ENCODE measurements around the gene ARPIN.
"Not testable (repeated sequence)": the region's sequence is repeated elsewhere in the genome, so short reads cannot be mapped to it uniquely, and the experiment has no call there.

The ARPIN gene

DNA sequence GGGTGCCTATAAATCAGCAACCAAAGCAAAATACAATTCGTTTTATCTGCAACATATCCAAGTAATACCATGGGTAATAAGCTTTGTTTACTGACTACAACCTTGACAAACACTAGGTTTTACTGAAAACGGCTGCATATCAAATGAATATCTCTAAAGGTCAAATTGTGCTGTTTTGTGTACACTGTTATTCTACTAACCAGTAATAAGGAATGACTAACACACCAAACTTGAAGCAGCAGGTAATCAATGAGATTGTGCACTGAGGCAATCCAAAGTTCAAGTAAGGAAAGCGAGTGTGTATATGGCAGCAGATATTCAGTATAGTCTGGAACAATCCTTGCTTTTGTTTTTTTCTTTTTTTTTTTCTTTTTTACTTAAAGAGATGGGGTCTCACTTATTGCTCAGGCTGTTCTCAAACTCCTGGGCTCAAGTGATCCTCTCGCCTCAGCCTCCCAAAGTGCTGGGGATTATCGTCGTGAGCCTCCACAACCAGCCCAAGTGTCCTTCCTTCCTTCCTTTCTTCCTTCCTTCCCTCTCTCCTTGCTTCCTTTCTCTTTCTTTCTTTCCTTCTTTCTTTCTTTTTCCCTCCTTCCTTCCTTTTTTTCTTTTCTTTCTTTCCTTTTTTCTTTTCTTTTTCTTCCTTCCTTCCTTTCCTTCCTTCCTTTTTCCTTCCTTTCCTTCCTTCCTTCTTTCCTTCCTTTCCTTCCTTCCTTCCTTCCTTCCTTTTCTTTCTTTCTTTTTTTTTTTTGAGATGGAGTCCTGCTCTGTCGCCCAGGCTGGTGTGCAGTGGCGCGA lies 53.9 kb downstream of the ARPIN start:
- H3K27ac Mint-ChIP-seq = no peak overlapping the region

DNA sequence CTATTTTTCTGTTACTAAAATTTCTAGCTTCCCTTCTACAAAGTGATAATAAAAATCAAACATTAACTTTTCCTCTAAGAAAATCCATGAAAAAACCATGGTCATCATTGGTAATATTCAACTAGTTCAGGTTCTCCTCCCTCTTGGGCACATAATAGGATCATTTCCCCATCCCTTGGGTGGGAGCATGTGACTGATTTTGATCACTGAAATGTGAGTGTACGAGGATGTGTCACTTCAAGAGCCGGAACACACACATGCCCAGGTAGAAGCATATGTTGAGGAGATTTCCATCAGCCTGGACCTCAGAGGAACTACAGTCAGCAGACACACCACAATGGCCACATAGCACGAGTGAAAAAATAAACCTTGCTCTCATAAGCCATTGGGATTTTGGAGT lies 55.1 kb downstream of the ARPIN start:
- H3K27me3 Mint-ChIP-seq = no peaks in the 10 kb centered on the region
- intact Hi-C loops (cut with micrococcal nuclease) = no loop called here
- H3K4me1 Mint-ChIP-seq (ENCODE audit: low read depth) = peaks cover 5% of the 10 kb centered on the region
- H3K27ac Mint-ChIP-seq = no peak overlapping the region
- H3K36me3 Mint-ChIP-seq (ENCODE audit: low read depth) = peaks cover 30% of the 10 kb centered on the region
- H3K4me3 Mint-ChIP-seq = no peak overlapping the region
- no peaks in the 10 kb centered on the region for H3K9me3 Mint-ChIP-seq

More for the DNA sequence above, 53.9 kb downstream of the ARPIN start:
- no peaks in the 10 kb centered on the region for H3K4me1 Mint-ChIP-seq (ENCODE audit: low read depth)
- H3K27me3 Mint-ChIP-seq = no peaks in the 10 kb centered on the region
- intact Hi-C loops (cut with micrococcal nuclease) = no loop called here
- H3K9me3 Mint-ChIP-seq = no peaks in the 10 kb centered on the region
- H3K36me3 Mint-ChIP-seq (ENCODE audit: low read depth) = peaks cover 27% of the 10 kb centered on the region
- no peak overlapping the region for H3K4me3 Mint-ChIP-seq

DNA sequence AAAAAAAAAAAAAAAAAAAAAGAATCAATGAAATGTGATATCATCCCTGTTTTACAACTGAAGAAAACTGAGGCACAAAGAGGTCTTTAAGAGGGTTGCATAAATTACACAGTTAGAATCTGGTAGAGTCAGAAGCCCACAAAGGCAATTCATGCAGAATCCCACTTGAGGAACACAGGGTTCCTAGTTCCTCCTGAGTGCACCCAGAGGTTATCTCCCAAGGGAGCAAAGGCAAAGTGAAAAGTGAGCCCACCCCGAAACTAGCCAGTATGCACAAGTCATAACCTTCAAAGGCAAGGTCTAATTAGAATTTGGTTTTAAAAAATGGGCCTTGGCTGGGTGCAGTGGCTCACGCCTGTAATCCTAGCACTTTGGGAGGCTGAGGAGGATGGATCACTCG lies 56.8 kb downstream of the ARPIN start:
- H3K9me3 Mint-ChIP-seq = no peaks in the 10 kb centered on the region
- intact Hi-C loops (cut with micrococcal nuclease) = no loop called here
- H3K27ac Mint-ChIP-seq = no peak overlapping the region
- no peaks in the 10 kb centered on the region for H3K27me3 Mint-ChIP-seq
- peaks cover 23% of the 10 kb centered on the region for H3K4me1 Mint-ChIP-seq (ENCODE audit: low read depth)
- H3K4me3 Mint-ChIP-seq = no peak overlapping the region
- peaks cover 39% of the 10 kb centered on the region for H3K36me3 Mint-ChIP-seq (ENCODE audit: low read depth)

DNA sequence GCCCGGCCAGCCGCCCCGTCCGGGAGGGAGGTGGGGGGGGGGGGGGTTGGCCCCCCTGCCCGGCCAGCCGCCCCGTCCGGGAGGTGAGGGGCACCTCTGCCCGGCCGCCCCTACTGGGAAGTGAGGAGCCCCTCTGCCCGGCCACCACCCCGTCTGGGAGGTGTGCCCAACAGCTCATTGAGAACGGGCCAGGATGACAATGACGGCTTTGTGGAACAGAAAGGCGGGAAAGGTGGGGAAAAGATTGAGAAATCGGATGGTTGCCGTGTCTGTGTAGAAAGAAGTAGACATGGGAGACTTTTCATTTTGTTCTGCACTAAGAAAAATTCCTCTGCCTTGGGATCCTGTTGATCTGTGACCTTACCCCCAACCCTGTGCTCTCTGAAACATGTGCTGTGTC lies 57.9 kb downstream of the ARPIN start:
- Mint-ChIP-seq H3K4me1 (ENCODE audit: low read depth) (peaks cover 33% of the 10 kb centered on the region), H3K36me3 (ENCODE audit: low read depth) (peaks cover 44% of the 10 kb centered on the region)
- H3K4me3 Mint-ChIP-seq; intact Hi-C loops (cut with micrococcal nuclease); H3K9me3 Mint-ChIP-seq; H3K27ac Mint-ChIP-seq; H3K27me3 Mint-ChIP-seq: not testable (repeated sequence)

DNA sequence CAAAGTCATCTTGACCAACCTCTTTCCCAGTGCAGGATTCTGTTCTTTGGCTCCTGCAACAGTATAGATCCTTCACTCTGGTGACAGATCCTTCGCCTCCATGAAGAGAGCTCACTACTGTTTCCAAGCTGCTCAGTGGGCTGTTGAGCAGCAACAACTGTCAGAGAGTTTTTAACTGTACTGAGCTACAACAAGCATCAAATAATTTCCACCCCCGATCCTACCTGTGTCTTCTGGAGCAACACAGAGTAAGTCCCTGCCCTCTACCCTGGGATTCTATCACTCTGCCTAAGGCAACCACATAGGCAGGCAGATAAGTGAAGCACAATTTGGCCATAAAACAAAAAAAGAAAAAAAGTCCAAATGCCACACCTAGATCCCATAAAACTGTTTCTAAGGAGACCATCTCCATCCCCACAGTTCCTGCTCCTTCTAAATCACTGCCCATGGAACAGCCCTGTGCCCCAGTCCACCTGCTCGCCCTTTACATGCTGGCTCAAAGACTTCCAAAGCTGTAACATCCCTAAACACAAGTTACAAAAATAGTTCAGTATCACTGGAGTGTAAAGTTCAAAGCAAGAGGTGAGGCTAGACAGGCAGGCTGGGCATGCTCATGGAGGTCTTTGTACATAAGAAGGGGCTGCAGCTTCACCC lies 60.3 kb downstream of the ARPIN start:
- intact Hi-C loops (cut with micrococcal nuclease) = no loop called here
- H3K27ac Mint-ChIP-seq = peak overlapping the region; percentile 30

DNA sequence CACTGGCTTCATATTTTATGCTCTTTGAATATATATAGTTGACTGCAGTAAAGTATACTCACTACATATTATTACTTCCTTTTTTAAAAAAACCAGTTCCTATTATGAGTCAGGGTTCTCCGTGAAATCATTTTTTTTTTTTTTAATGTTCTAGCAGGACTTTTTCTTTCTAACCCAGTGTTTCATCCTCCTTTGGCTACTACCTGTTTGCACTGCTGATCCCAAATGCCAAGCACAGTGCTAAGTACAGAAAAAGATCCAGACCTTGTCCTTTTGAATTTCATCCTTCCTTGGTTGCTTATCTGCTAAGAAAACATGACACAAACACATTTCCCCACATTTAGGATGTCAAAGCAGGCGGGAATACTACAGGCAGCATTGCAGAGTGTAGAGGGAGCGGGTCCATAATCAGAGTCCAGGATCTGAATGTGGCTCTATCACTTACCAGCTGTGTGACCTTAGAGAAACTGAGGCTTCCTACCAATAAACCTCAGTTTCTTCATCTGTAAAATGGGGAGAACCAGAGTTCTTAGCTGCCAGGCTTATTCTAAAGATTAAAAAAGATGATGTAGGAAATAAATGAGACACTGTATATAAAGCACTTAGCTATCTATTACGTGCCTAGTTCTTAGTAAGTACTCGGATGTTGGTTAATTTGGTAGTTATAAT lies 60.9 kb downstream of the ARPIN start:
- Mint-ChIP-seq H3K4me3 (no peak overlapping the region), H3K36me3 (ENCODE audit: low read depth) (peaks cover 30% of the 10 kb centered on the region), H3K27me3 (no peaks in the 10 kb centered on the region), H3K4me1 (ENCODE audit: low read depth) (peaks cover 59% of the 10 kb centered on the region), H3K27ac (peak overlapping the region; percentile 88), H3K9me3 (no peaks in the 10 kb centered on the region)
- intact Hi-C loops (cut with micrococcal nuclease) = no loop called here

More for the DNA sequence above, 60.3 kb downstream of the ARPIN start:
- Mint-ChIP-seq H3K36me3 (ENCODE audit: low read depth) (peaks cover 36% of the 10 kb centered on the region), H3K4me1 (ENCODE audit: low read depth) (peaks cover 55% of the 10 kb centered on the region), H3K4me3 (no peak overlapping the region), H3K9me3 (no peaks in the 10 kb centered on the region), H3K27me3 (no peaks in the 10 kb centered on the region)

DNA sequence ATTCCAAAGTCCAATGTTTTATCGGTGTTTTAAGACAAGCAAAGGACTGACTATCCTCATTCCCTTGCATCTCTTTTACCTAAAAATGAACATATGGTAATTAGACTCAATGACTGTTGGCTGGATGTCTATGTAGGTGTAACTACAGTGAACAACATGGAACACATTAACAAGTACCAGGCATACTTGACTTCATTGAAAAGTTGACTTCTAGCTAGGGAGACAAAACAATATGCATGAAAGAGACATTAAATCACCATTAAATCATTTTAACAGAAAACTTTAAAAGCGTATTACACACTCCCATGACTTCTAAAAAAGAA lies 63.8 kb downstream of the ARPIN start:
- Mint-ChIP-seq H3K27ac (peak overlapping the region; percentile 88), H3K27me3 (no peaks in the 10 kb centered on the region), H3K4me1 (ENCODE audit: low read depth) (peaks cover 85% of the 10 kb centered on the region), H3K9me3 (no peaks in the 10 kb centered on the region), H3K4me3 (peak overlapping the region; percentile 42), H3K36me3 (ENCODE audit: low read depth) (peaks cover 36% of the 10 kb centered on the region)
- intact Hi-C loops (cut with micrococcal nuclease) = loop anchor here (1.0 kb wide), 1 partner anchor 12 kb away; no protein-coding TSS in a partner anchor

DNA sequence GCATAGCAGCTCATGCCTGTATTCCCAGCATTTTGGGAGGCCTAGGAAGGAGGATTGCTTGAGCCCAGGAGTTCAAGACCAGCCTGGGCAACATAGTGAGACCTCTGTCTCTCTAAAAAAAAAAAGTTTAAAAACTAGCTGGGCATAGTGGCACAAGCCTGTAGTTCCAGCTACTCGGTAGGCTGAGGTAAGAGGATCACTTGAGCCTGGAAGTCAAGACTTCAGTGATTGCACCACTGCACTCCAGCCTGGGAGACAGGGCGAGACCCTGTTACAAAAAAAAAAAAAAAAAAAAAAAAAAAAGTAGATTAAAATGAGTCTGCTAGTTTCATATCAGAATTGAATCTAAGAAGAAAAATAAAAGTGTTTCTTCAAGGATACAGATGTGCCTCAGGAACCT lies 65.7 kb downstream of the ARPIN start:
- Mint-ChIP-seq H3K4me1 (ENCODE audit: low read depth) (peaks cover 83% of the 10 kb centered on the region), H3K27me3 (no peaks in the 10 kb centered on the region), H3K27ac (peak overlapping the region; percentile 88), H3K36me3 (ENCODE audit: low read depth) (peaks cover 44% of the 10 kb centered on the region), H3K9me3 (no peaks in the 10 kb centered on the region), H3K4me3 (no peak overlapping the region)
- intact Hi-C loops (cut with micrococcal nuclease) = no loop called here

DNA sequence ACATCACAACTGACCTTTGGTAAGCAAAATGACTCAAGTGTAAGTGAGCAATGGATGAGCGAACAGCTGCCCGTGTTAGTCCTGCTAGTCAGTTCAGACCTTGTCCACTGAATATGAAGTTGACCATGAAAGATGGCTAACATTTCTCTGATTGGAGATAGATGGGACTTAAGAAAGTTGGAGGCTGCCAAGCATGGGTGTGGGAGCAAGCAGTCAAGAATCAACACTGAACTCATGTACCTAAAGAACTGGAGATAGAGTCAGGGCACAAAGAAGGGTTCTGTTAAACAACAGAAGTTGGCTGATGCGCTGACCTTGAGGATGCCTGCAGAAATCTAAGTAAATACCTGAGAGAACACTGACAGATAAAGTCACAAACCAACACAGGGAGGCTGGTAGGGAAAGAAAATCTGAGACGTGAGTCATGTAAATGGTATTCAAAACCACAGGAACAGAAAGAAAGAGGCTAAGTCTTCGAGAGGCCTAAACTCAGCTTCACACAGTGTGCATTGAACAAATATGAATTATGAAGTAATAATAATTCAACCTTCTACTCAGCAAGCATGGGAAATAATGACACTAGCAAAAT lies 67.4 kb downstream of the ARPIN start:
- Mint-ChIP-seq H3K4me3 (no peak overlapping the region), H3K27me3 (no peaks in the 10 kb centered on the region), H3K27ac (peak overlapping the region; percentile 35), H3K36me3 (ENCODE audit: low read depth) (peaks cover 46% of the 10 kb centered on the region), H3K9me3 (no peaks in the 10 kb centered on the region), H3K4me1 (ENCODE audit: low read depth) (peaks cover 79% of the 10 kb centered on the region)
- intact Hi-C loops (cut with micrococcal nuclease) = no loop called here

Data from dendritic cell treated with granulocyte-macrophage colony-stimulating factor and Interleukin-4, amounts not matched to agents 40 ng/mL and 50 ng/mL, for 4 days (primary cell).